NCI-H82 treated with DMSO at 0.1 percent for 48 hours (cell line): ENCODE measurements around the gene PRKCB.
A peak's percentile ranks its signal among the peaks of the same experiment; 100 is the strongest.
"Not testable (repeated sequence)": the region's sequence is repeated elsewhere in the genome, so short reads cannot be mapped to it uniquely, and the experiment has no call there.

Experiments
- DNase-seq: peaks from one replicate; lab custom pipeline; 2025; ENCODE audit not compliant: unreplicated experiment; lab: John Stamatoyannopoulos, UW

The PRKCB gene

GRCh38 chr16:23998771-23999170, 163.0 kb downstream of the PRKCB start:
- DNase-seq: no peak

GRCh38 chr16:23999663-24000062, 163.9 kb downstream of the PRKCB start:
- no peak for DNase-seq

DNA sequence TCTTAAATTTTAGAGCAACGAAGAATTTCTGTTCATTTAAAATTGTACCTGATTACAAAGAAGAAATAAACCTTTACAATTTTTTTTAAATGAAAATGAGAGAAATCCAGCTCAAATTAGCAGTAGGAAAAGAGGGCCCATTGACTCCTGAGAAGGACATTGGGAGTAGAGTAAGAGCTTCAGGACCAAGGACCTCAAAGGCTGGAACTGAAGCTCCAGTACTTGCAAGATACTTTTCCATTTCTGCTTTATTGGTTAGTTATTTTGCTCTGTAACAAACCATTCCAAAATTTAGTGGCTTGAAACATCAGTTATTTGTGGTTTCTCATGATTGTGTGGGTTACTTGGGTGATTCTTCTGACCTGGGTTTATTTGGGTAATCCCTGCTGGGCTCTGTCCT, 165.9 kb downstream of the PRKCB start:
- DNase-seq: no peak

GRCh38 chr16:24002619-24003018, 166.8 kb downstream of the PRKCB start:
- DNase-seq: no peak

- no peak for DNase-seq
Measured at GRCh38 chr16:24005577-24005976, 169.8 kb downstream of the PRKCB start.

- DNase-seq: no peak
Measured at GRCh38 chr16:24007391-24007790, 171.6 kb downstream of the PRKCB start.

- no peak for DNase-seq
Measured at GRCh38 chr16:24007934-24008333, 172.2 kb downstream of the PRKCB start.

DNA sequence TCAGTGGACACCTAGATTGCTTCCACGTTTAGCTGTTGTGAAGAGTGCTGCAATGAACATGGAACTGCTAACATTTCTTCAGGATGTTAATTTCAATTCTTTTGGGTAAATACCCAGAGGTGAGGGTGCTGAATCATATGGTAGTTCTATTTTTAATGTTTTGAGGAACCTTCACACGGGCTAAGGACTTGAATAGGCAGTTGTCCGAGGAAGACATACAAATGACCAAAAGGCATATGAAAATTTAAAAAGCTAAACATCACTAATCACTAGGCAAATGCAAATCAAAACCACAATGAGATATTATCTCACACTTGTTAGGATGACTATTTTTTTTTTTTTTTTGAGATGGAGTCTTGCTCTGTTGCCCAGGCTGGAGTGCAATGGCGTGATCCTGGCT, 173.3 kb downstream of the PRKCB start:
- DNase-seq: no peak

- DNase-seq: no peak
Measured at GRCh38 chr16:24009955-24010354, 174.2 kb downstream of the PRKCB start.

DNA sequence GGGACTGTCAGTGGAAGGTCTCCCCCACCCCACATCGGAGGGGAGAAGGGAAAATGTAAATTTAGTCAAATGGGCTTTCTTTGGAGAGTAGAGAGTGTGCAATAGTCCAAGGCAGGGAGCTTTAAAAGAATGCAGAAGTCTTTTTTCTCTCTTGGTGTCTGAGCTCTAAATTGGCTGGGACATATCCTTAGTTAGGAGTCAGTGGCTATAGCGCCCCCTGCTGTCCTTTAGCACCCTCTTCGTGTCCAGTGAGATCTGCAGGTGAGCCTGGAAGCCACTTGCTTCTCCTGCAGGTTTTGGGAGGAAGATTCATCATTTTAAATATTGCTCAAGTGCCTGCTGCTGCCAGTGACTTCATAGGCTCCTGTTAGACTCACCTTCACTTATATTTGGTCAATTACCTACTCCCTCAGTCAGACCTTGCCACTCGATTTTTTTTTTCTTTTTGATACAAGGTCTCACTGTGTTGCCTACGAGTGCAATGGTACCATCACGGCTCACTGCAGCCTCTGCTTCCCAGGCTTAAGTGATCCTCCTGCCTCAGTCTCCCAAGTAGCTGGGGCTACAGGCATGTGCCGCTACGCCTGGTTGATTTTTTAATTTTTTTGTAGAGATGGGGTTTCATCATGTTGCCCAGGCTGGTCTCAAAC, 174.8 kb downstream of the PRKCB start:
- peak; percentile 32 for DNase-seq

DNA sequence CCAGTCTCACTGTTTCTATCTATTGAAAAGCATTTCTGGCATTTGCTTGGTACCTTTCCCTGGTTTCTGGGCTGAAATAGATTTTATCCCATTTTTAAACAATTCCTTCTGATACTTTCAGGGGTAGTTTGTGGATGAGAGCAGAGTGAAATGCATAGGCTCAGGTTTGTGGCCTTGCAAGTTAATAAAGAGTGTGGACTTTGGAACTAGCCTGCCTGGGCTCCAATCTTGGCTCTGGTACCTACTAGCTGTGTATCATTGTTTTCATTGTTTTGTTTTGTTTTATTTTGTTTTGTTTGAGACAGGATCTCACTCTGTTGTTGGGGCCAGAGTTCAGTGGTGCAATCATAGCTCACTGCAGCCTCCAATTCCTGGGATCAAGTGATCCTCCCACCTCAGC, 175.5 kb downstream of the PRKCB start:
- no peak for DNase-seq

DNA sequence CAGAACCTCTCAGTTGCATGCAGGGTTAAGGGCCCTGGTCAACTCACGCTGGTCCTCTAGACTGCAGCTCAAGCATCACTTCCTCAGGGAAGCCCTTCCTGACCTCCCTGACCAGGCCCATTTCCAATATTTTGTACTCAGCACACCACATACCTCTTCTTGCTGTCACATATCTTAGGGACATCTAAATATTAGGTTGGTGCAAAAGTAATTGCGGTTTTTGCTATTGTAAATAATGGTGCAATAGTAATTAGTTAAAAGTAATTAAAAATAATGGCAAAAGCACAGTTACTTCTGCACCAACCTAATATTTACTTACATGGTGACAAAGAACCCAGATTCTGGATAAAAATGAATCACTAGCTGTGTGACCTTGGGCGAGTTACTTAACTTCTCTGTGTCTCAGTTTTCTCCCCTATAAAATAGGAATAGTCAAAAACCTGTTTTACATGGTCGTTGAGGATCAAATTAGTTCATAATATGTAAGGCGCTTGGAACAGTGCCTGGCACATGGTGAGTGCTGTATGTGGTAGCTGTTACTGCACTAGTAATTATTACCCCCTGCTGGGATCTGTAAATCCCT, 177.4 kb downstream of the PRKCB start:
- no peak for DNase-seq

- no peak for DNase-seq
Measured at GRCh38 chr16:24013864-24014645, 178.3 kb downstream of the PRKCB start.

DNA sequence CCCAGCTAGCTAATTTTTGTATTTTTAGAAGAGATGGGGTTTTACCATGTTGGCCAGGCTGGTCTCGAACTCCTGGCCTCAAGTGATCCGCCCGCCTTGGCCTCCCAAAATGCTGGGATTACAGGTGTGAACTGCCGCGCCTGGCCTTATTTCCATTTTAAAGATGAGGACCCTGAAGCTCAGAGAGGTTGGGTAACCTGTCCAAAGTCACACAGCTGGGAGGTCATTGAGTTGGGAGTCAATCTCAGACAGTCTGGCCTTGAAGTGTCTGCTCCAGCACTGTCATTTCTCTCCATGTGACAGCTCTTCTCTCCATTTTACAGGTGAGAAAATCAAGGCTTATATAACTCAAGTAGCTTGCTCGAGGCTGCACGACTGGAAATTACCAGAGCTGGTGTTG, 179.2 kb downstream of the PRKCB start:
- DNase-seq: not testable (repeated sequence)

GRCh38 chr16:24015923-24016322, 180.1 kb downstream of the PRKCB start:
- DNase-seq: no peak

DNA sequence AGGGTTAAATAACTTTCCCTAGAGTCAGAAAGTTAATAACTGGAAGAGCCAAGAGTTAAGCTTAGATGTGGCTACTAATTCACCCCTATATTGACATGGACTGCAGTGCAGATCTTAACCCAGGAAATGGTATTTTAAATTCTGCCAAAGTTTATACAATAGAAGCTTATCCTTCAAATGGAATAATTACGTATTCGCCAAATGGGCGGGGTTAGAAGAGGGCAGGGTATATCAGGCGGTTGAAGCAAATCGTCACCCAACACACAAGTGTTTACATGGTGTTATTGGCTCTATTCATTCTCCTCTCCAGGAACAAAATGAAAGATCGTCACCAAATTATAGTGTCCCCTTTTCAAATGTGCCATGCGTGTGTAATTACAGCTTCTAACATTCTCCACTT, 182.7 kb downstream of the PRKCB start:
- DNase-seq: no peak

- no peak for DNase-seq
Measured at GRCh38 chr16:24022797-24023196, 187.0 kb downstream of the PRKCB start.

GRCh38 chr16:24023621-24024020, 187.8 kb downstream of the PRKCB start:
- no peak for DNase-seq

- no peak for DNase-seq
Measured at GRCh38 chr16:24024971-24025370, 189.2 kb downstream of the PRKCB start.

DNA sequence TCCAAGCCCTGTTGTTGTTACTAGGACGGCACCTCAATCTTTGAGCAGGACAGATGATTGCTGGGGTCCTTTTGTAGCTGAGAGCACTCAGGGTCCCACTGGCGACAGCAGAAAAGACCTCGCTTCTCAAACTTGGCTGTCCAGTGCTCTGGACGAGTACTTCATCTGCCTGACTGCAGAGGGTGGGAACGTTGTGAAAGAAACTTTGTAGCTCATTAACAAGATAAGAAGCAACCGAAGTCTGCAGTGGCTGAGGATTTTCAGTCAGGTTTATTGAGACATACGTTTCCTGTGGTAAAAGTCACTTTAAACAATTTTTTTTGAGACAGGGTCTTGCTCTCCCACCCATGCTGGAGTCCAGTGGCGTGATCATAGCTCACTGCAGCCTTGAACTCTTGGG, 191.7 kb downstream of the PRKCB start:
- no peak for DNase-seq

- DNase-seq: not testable (repeated sequence)
Measured at GRCh38 chr16:24029841-24030240, 194.1 kb downstream of the PRKCB start.

GRCh38 chr16:24035127-24035842, 199.5 kb downstream of the PRKCB start:
- DNase-seq: no peak
